ENCODE results near the gene SLC16A1.

DNA sequence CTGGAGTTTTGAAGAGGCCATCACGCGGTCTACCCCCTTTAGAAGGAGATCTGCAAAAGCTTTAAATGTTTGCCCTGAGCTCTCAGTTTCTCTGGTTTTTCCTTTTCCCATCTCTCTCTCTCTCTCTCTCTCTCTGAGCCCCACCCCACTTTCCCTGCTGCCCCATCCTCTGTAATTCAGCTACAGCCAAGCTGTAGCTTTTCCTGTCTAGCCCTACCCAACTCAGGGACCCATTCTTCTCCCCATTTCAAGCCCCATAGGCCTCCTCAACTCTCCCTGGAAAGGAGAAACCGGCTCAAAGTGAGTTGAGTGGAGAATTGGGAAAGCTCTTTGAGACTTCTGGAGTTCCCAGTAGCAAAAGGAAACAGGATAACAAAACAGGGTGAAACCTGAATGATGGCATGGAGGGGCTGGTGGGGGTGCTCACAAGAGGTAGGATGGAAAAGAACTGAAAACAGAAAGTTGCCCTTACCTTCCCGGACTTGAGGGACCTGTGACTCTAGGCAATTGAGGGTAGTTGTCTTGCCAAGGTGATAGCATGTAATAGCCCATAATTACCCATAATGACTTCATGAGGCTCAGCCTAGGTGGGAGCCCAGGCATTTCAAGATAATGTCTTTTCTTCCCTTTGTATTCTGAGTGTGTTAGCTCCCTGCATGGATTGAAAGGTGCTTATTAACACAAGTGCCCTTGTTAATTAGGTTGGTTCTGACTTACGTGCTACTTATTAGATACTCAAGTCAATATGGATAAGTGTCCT, 84.9 kb downstream of the SLC16A1 start:
- TF ChIP-seq EZH2phosphoT487 (IDR thresholded peaks at IDR 0.05; ENCODE audit: insufficient read depth, low read depth) (no peak), EZH2 (IDR thresholded peaks at IDR 0.05; ENCODE audit: insufficient read depth, poor library complexity, severe bottlenecking) (no peak)

All from GM23248 (cell line).